GM21381 (cell line): ENCODE data around the gene SYT7.

Source experiments
- ATAC-seq: cut with Tn5 transposase; IDR thresholded peaks from one replicate; pipeline ENCODE4 v1.9.1; 2021; ENCODE audit warnings: mild to moderate bottlenecking, moderate library complexity; ENCODE audit not compliant: unreplicated experiment

SYT7 gene

GRCh38 chr11:61555051-61555969, 25.6 kb downstream of the SYT7 start:
- ATAC-seq = no peak

GRCh38 chr11:61554172-61554988, 26.5 kb downstream of the SYT7 start:
- no peak for ATAC-seq

GRCh38 chr11:61553373-61554171, 27.3 kb downstream of the SYT7 start:
- no peak for ATAC-seq

GRCh38 chr11:61552108-61552635, 28.7 kb downstream of the SYT7 start:
- ATAC-seq = no peak

- ATAC-seq = no peak
Observed at GRCh38 chr11:61551634-61552033, 29.2 kb downstream of the SYT7 start.

- ATAC-seq = no peak
Observed at GRCh38 chr11:61550665-61551227, 30.1 kb downstream of the SYT7 start.

GRCh38 chr11:61549662-61550568, 31.0 kb downstream of the SYT7 start:
- ATAC-seq = no peak

- ATAC-seq = no peak
Observed at GRCh38 chr11:61549177-61549576, 31.7 kb downstream of the SYT7 start.

GRCh38 chr11:61547246-61547645, 33.6 kb downstream of the SYT7 start:
- ATAC-seq = no peak

- no peak for ATAC-seq
Observed at GRCh38 chr11:61546663-61547062, 34.2 kb downstream of the SYT7 start.

- ATAC-seq = no peak
Observed at GRCh38 chr11:61545921-61546320, 35.0 kb downstream of the SYT7 start.

GRCh38 chr11:61545341-61545740, 35.5 kb downstream of the SYT7 start:
- no peak for ATAC-seq

- ATAC-seq = no peak
Observed at GRCh38 chr11:61544466-61544865, 36.4 kb downstream of the SYT7 start.

GRCh38 chr11:61543606-61544306, 37.1 kb downstream of the SYT7 start:
- ATAC-seq = no peak

GRCh38 chr11:61542705-61543104, 38.2 kb downstream of the SYT7 start:
- ATAC-seq = no peak

- ATAC-seq = no peak
Observed at GRCh38 chr11:61542024-61542461, 38.8 kb downstream of the SYT7 start.

GRCh38 chr11:61541598-61541997, 39.3 kb downstream of the SYT7 start:
- ATAC-seq = no peak

- no peak for ATAC-seq
Observed at GRCh38 chr11:61540528-61540927, 40.3 kb downstream of the SYT7 start.
